ENCODE data around the gene MT1F. TPM values are rescaled to one million over a fixed set of nuclear protein-coding genes. Genes with fewer than 3 reads are reported as not detected.
A peak's percentile ranks its signal among the peaks of the same experiment; 100 is the strongest.

Gene MT1F
- total and polyA plus RNA-seq, 2 donors (not counting 1 experiment from before 2014, with no cell fraction given): 4.3 to 5.3 TPM

GRCh38 chr16:56610017-56610608 lies 47.6 kb upstream of the MT1F start:
- Histone ChIP-seq H3K4me2 (replicated peaks; ENCODE audit: low read depth, low read length, poor library complexity, severe bottlenecking) (peak overlapping the region; percentile 86), H2AFZ (ENCODE audit: insufficient read depth, low read depth, low read length, poor library complexity, severe bottlenecking) (peak overlapping the region; percentile 77), H3K27me3 (replicated peaks in 1 of 4; ENCODE audit: control extremely low read depth in 1 of 4, control insufficient read depth in 3 of 4, insufficient read depth in 4 of 4, low read length in 3 of 4) (no peaks in the 10 kb centered on the region), H3K36me3 (replicated peaks in 1 of 2; ENCODE audit: control extremely low read depth in 1 of 2, control insufficient read depth in 1 of 2, extremely low read depth in 1 of 2, insufficient read depth in 2 of 2, low read length in 1 of 2) (no peaks in the 10 kb centered on the region), H3K9ac (ENCODE audit: low read length) (peak overlapping the region; percentile 66), H3K4me1 (ENCODE audit: control insufficient read depth in 2 of 2, insufficient read depth in 2 of 2, low read length in 2 of 2) (peaks cover 21 to 41% of the 10 kb centered on the region in 2 donors), H4K20me1 (ENCODE audit: control insufficient read depth, insufficient read depth, low read length, poor library complexity, severe bottlenecking) (no peaks in the 10 kb centered on the region), H3K79me2 (ENCODE audit: control insufficient read depth, insufficient read depth, low read length) (no peaks in the 10 kb centered on the region), H3K4me3 (ENCODE audit: control extremely low read depth in 1 of 5, extremely low read depth in 1 of 5, insufficient read depth in 1 of 5, low read depth in 2 of 5, low read length in 4 of 5) (peak overlapping the region; percentile 60 to 77 (median 73)), H3K27ac (ENCODE audit: low read length in 2 of 2) (peak overlapping the region; percentile 27 to 42), H3K9me3 (ENCODE audit: control extremely low read depth in 1 of 3, control insufficient read depth in 2 of 3, insufficient read depth in 1 of 3, low read length in 2 of 3) (no peaks in the 10 kb centered on the region)
- H3K9me3 Mint-ChIP-seq (ENCODE audit: insufficient read depth): no peaks in the 10 kb centered on the region
- WGBS (ENCODE audit: insufficient coverage): 49% methylated on average over 9 of the region's 10 CpGs
- H3K4me3 Mint-ChIP-seq: peak overlapping the region; percentile 97
- no peaks in the 10 kb centered on the region for H3K27me3 Mint-ChIP-seq
- ChIA-PET CTCF (interaction anchor here (1.0 to 2.2 kb wide), 6 partner anchors 8 to 96 kb away, joined by 3 to 18 read pairs (median 5); no protein-coding TSS in a partner anchor), POLR2A (no interaction called here)
- intact Hi-C loops (cut with micrococcal nuclease): no loop called here
- no peak for TF ChIP-seq EZH2 (IDR thresholded peaks at IDR 0.05; ENCODE audit: borderline replicate concordance, insufficient read depth, low read depth, low read length, poor library complexity, severe bottlenecking)
- no peak for TF ChIP-seq CTCF (IDR thresholded peaks at IDR 0.05)
- peak overlapping the region; percentile 66 for H3K27ac Mint-ChIP-seq
- DNase-seq (peak; percentile 66), ATAC-seq (ENCODE audit: low read depth) (no peak)
- peaks cover 37% of the 10 kb centered on the region for H3K4me1 Mint-ChIP-seq

GRCh38 chr16:56610609-56611111 lies 47.1 kb upstream of the MT1F start:
- no peaks in the 10 kb centered on the region for H3K9me3 Mint-ChIP-seq (ENCODE audit: insufficient read depth)
- Histone ChIP-seq H3K36me3 (replicated peaks in 1 of 2; ENCODE audit: control extremely low read depth in 1 of 2, control insufficient read depth in 1 of 2, extremely low read depth in 1 of 2, insufficient read depth in 2 of 2, low read length in 1 of 2) (no peaks in the 10 kb centered on the region), H3K79me2 (ENCODE audit: control insufficient read depth, insufficient read depth, low read length) (no peaks in the 10 kb centered on the region), H3K4me3 (ENCODE audit: control extremely low read depth in 1 of 5, extremely low read depth in 1 of 5, insufficient read depth in 1 of 5, low read depth in 2 of 5, low read length in 4 of 5) (no peak overlapping the region), H3K4me2 (replicated peaks; ENCODE audit: low read depth, low read length, poor library complexity, severe bottlenecking) (peak overlapping the region; percentile 86), H3K9me3 (ENCODE audit: control extremely low read depth in 1 of 3, control insufficient read depth in 2 of 3, insufficient read depth in 1 of 3, low read length in 2 of 3) (no peaks in the 10 kb centered on the region), H3K27me3 (replicated peaks in 1 of 4; ENCODE audit: control extremely low read depth in 1 of 4, control insufficient read depth in 3 of 4, insufficient read depth in 4 of 4, low read length in 3 of 4) (no peaks in the 10 kb centered on the region), H3K9ac (ENCODE audit: low read length) (no peak overlapping the region), H3K4me1 (ENCODE audit: control insufficient read depth in 2 of 2, insufficient read depth in 2 of 2, low read length in 2 of 2) (peaks cover 21 to 41% of the 10 kb centered on the region in 2 donors), H3K27ac (ENCODE audit: low read length in 2 of 2) (peak overlapping the region in 1 of 2 donors; percentile 27), H4K20me1 (ENCODE audit: control insufficient read depth, insufficient read depth, low read length, poor library complexity, severe bottlenecking) (no peaks in the 10 kb centered on the region), H2AFZ (ENCODE audit: insufficient read depth, low read depth, low read length, poor library complexity, severe bottlenecking) (peak overlapping the region; percentile 77)
- H3K4me3 Mint-ChIP-seq: peak overlapping the region; percentile 76
- no peak for TF ChIP-seq EZH2 (IDR thresholded peaks at IDR 0.05; ENCODE audit: borderline replicate concordance, insufficient read depth, low read depth, low read length, poor library complexity, severe bottlenecking)
- no peak for TF ChIP-seq CTCF (IDR thresholded peaks at IDR 0.05)
- intact Hi-C loops (cut with micrococcal nuclease): no loop called here
- ATAC-seq (ENCODE audit: low read depth) (no peak), DNase-seq (no peak)
- no peaks in the 10 kb centered on the region for H3K27me3 Mint-ChIP-seq
- H3K4me1 Mint-ChIP-seq: peaks cover 37% of the 10 kb centered on the region
- CTCF ChIA-PET: interaction anchor here (1.8 kb wide), 2 partner anchors 9 to 91 kb away, joined by 4 to 5 read pairs; no protein-coding TSS in a partner anchor
- peak overlapping the region; percentile 66 for H3K27ac Mint-ChIP-seq
- POLR2A ChIA-PET: no interaction called here
- 6% methylated on average over 2 of the region's 2 CpGs for WGBS (ENCODE audit: insufficient coverage)
